ENCODE data around the gene MICB.
A peak's percentile ranks its signal among the peaks of the same experiment; 100 is the strongest.

The MICB gene

DNA sequence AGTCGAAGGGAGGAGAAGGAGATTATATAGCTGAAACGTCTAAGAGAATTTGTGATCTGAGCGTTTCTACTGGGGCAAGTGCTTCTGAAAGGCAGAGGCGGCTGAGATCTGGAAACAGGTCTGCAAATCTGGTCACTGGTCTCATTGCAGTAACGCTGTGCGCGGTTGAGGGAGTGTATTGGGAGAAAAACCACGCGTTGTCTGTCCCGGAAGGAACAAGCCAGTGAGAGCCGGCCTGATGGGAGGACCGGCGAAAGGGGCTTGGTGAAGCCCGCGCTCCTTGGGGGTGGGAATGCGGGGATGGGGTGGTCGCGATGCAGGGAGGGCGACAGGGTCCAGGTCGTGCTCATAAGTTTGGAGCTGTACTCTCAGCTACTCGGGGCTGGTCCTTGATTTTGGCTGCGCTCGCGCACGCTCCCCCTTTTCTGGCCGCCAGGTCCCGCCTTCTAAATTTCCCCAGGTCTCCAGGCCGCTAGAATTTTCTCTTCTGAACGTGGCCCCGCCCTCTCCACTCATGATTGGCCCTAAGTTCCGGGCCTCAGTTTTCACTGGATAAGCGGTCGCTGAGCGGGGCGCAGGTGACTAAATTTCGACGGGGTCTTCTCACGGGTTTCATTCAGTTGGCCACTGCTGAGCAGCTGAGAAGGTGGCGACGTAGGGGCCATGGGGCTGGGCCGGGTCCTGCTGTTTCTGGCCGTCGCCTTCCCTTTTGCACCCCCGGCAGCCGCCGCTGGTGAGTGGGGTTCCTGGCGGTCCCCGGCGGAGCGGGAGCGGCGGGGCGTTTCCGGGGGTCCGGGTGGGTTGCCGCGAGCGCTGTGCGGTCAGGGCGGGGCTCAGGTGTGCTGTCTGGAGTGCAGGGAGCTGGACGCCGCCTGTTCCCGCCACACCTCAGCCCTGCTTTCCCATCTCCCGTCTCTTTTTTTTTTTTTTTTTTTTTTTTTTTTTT is at the start of gene MICB:
Gene MICB, plus strand, starts transcription at position 615 of the 946 bp plus-strand sequence. Its CDS starts 49 bp downstream, at position 664.
- TF ChIP-seq, protein P1, sequence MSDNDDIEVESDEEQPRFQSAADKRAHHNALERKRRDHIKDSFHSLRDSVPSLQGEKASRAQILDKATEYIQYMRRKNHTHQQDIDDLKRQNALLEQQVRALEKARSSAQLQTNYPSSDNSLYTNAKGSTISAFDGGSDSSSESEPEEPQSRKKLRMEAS (IDR thresholded peaks at IDR 0.05), result peak; percentile 23; the same call in 1 of the 2 replicates
- TF ChIP-seq EGR1 (IDR thresholded peaks at IDR 0.05) (no peak), TAF1 (IDR thresholded peaks at IDR 0.05; ENCODE audit: low read depth) (peak; percentile 39; the same call in 1 of the 2 replicates), ZBTB7A (IDR thresholded peaks at IDR 0.05; ENCODE audit: low read depth) (peak; percentile 84), YY1 (IDR thresholded peaks at IDR 0.05; ENCODE audit: low read depth) (no peak)
- TF ChIP-seq, protein P2, sequence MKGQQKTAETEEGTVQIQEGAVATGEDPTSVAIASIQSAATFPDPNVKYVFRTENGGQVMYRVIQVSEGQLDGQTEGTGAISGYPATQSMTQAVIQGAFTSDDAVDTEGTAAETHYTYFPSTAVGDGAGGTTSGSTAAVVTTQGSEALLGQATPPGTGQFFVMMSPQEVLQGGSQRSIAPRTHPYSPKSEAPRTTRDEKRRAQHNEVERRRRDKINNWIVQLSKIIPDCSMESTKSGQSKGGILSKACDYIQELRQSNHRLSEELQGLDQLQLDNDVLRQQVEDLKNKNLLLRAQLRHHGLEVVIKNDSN (IDR thresholded peaks at IDR 0.05), result peak; percentile 43

DNA sequence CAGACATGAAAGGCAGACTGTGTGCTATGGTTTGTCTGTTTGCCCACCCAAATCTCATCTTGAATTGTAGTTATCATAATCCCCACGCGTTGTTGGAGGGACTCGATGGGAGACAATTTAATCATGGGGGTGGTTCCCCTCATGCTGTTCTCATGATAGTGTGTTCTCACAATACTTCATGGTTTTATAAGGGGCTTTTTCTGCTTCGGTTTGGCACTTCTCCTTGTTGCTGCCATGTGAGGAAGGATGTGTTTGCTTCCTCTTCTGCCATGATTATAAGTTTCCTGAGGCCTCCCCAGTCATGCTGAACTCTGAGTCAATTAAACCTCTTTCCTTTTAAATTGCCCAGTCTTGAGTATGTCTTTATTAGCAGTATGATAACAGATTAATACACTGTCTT is 47.2 kb upstream of the MICB start:
- TF ChIP-seq TAF1 (IDR thresholded peaks at IDR 0.05; ENCODE audit: low read depth) (no peak), NFIC (IDR thresholded peaks at IDR 0.05) (no peak), TCF12 (IDR thresholded peaks at IDR 0.05; ENCODE audit: low read depth) (no peak), EGR1 (IDR thresholded peaks at IDR 0.05) (no peak), FOXM1 (IDR thresholded peaks at IDR 0.05; ENCODE audit: borderline replicate concordance, low read depth) (no peak), CEBPB (IDR thresholded peaks at IDR 0.05) (no peak), ZBTB7A (IDR thresholded peaks at IDR 0.05; ENCODE audit: low read depth) (no peak)
- TF ChIP-seq, protein P1 (IDR thresholded peaks at IDR 0.05), result no peak
- TF ChIP-seq, protein P3, sequence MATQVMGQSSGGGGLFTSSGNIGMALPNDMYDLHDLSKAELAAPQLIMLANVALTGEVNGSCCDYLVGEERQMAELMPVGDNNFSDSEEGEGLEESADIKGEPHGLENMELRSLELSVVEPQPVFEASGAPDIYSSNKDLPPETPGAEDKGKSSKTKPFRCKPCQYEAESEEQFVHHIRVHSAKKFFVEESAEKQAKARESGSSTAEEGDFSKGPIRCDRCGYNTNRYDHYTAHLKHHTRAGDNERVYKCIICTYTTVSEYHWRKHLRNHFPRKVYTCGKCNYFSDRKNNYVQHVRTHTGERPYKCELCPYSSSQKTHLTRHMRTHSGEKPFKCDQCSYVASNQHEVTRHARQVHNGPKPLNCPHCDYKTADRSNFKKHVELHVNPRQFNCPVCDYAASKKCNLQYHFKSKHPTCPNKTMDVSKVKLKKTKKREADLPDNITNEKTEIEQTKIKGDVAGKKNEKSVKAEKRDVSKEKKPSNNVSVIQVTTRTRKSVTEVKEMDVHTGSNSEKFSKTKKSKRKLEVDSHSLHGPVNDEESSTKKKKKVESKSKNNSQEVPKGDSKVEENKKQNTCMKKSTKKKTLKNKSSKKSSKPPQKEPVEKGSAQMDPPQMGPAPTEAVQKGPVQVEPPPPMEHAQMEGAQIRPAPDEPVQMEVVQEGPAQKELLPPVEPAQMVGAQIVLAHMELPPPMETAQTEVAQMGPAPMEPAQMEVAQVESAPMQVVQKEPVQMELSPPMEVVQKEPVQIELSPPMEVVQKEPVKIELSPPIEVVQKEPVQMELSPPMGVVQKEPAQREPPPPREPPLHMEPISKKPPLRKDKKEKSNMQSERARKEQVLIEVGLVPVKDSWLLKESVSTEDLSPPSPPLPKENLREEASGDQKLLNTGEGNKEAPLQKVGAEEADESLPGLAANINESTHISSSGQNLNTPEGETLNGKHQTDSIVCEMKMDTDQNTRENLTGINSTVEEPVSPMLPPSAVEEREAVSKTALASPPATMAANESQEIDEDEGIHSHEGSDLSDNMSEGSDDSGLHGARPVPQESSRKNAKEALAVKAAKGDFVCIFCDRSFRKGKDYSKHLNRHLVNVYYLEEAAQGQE (IDR thresholded peaks at IDR 0.05; ENCODE audit: low read depth), result no peak

DNA sequence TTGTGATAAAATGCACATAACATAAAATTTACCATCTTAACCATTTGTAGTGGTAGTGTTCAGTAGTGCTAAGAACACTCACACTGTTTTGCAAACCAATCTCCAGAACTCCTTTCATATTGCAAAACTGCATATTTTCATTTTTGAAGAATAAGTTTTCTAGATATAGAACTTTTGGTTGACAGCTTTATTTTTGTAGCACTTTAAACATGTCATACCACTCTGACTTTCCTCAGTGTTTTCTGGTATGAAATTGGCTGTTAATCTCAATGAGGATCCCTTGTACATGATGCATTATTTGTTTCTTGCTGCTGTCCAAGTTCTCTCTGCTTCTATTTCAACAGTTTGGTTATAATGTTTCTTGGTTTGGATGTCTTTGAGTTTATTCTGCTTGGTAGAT is 45.1 kb upstream of the MICB start:
- no peak for TF ChIP-seq NFIC (IDR thresholded peaks at IDR 0.05)
- no peak for TF ChIP-seq ZBTB7A (IDR thresholded peaks at IDR 0.05; ENCODE audit: low read depth)
- no peak for TF ChIP-seq EP300 (IDR thresholded peaks at IDR 0.05; ENCODE audit: borderline replicate concordance)
- TF ChIP-seq TEAD4 (IDR thresholded peaks at IDR 0.05), result no peak
- no peak for TF ChIP-seq TAF1 (IDR thresholded peaks at IDR 0.05; ENCODE audit: low read depth)
- TF ChIP-seq YY1 (IDR thresholded peaks at IDR 0.05; ENCODE audit: low read depth), result no peak

DNA sequence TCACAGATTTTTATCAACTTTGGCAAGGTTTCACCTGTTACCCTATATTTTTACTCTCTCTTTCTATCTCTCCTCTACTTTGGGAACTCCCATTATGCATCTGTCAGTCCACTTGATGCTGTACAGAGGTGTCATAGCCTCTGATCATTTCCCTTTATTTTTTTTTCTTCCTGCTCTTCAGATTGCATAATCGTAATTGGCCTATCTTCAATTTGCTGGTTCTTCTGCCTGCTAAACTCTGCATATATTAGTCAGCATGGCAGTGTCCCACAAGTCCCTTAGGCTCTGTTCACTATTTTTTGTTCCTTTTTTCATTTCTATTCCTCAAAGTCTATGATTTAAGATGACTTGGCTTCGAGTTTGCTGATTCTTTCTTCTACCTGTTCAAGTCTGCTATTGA is 44.7 kb upstream of the MICB start:
- TF ChIP-seq FOXM1 (IDR thresholded peaks at IDR 0.05; ENCODE audit: borderline replicate concordance, low read depth), result no peak
- TF ChIP-seq, protein P2 (IDR thresholded peaks at IDR 0.05), result no peak
- TF ChIP-seq TAF1 (IDR thresholded peaks at IDR 0.05; ENCODE audit: low read depth), result no peak
- TF ChIP-seq CREB1 (IDR thresholded peaks at IDR 0.05; ENCODE audit: low read depth), result no peak
- TF ChIP-seq TEAD4 (IDR thresholded peaks at IDR 0.05), result no peak
- TF ChIP-seq EP300 (IDR thresholded peaks at IDR 0.05; ENCODE audit: borderline replicate concordance), result no peak
- TF ChIP-seq TCF12 (IDR thresholded peaks at IDR 0.05; ENCODE audit: low read depth), result no peak

DNA sequence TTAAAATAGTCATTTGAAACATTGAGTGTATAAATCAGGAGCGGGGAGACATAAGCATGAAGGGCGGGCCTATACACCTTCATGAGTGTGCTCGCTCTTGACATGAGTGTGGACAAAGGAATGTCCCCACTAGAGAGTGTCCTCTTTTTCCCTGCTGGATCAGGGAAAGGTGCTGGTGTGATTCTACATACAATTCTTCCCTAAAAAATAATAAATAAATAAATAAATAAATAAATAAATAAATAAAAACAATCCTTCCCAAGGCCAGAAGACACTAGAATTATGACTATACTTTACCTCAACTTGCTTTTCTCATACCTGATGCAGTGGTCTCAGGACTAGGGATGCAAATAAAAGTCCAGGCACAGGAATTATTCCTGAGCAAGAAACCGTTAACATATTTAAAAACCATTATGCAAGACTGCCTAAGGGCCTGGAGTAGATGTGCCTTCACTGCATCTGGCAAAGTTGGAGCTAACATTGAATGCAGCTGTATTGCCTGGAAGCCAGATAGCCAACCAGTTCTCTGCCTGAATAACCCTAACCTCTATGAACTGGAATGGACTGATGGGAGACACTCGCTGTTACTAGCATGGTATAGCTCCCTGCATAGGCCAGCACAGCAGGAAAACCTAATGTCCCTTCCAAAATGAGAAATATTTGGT is 37.5 kb upstream of the MICB start:
- no peak for TF ChIP-seq TCF12 (IDR thresholded peaks at IDR 0.05; ENCODE audit: low read depth)
- no peak for TF ChIP-seq ZBTB7A (IDR thresholded peaks at IDR 0.05; ENCODE audit: low read depth)
- TF ChIP-seq CEBPB (IDR thresholded peaks at IDR 0.05), result no peak
- TF ChIP-seq FOXM1 (IDR thresholded peaks at IDR 0.05; ENCODE audit: borderline replicate concordance, low read depth), result no peak
- TF ChIP-seq, protein P1 (IDR thresholded peaks at IDR 0.05), result no peak
- TF ChIP-seq RAD21 (IDR thresholded peaks at IDR 0.05; ENCODE audit: low read depth), result no peak
- TF ChIP-seq EGR1 (IDR thresholded peaks at IDR 0.05), result no peak

DNA sequence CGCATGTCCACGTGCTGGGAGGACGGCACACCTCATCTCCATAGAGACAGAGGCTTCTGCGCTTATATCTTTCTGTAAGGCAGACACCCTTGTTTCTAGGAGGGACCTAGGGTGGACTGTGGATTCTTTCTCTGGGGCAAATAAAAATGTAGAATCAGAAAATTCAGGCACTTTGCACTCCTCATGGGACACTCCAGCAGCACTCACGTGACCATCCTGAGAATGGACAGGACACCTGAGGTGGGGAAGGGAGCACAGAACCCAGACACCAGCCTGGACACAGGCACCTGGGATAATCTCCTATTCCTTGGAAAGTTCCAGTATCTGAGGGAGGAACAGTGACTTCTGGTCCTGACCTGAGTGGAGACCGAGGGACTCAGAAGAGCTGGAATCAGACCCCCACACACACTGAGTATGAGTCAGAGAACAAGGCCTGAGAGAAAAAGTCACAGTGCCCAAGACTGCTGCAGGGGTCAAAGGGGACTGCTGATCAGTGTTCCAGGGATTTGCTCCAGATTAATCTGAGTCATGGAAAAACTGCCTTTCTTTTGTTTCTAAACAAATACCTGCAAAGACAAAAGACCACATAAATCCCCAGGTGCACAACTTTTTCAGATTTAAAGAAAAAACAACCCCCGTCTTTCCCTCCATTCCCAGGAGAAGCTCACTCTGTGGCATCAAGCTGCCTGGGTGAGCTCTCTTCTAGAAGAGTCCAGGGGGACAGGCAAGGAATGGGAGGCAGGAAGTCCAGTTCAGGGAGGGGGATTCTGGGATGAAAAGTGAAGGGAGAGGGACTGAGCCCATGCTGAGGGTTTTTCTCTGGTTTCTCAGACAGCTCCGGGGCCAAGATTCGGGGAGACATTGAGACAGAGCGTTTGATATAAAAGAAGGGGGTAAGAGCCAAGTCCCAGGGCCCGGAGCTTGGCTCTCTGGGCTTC is 35.6 kb upstream of the MICB start:
- no peak for TF ChIP-seq CEBPB (IDR thresholded peaks at IDR 0.05)
- TF ChIP-seq, protein P3 (IDR thresholded peaks at IDR 0.05; ENCODE audit: low read depth), result no peak
- no peak for TF ChIP-seq RAD21 (IDR thresholded peaks at IDR 0.05; ENCODE audit: low read depth)
- TF ChIP-seq TEAD4 (IDR thresholded peaks at IDR 0.05), result no peak

Data from Ishikawa (cell line).